Neural progenitor cell (in vitro differentiated cells): ENCODE measurements around the gene VIL1. TPM values are rescaled to one million over a fixed set of nuclear protein-coding genes. Genes with fewer than 3 reads are reported as not detected.
A peak's percentile ranks its signal among the peaks of the same experiment; 100 is the strongest.

Experiments
- DNase-seq: peaks from one replicate; pipeline ENCODE4 v3.0.0-alpha.2; 2016; ENCODE audit warnings: low spot score
- H2AFZ ChIP-seq: fragments of 200-600 bp; sonication (generic); replicated peaks from 2 replicates; pipeline ENCODE4 v1.6.1; 2016; ENCODE audit warnings: antibody characterized with exemption
- H3F3A ChIP-seq: fragments of 200-600 bp; sonication (generic); 2 replicates; pipeline ENCODE4 v1.6.1; 2016; ENCODE audit warnings: antibody characterized with exemption, low read depth
- H3K27ac ChIP-seq: fragments of 200-600 bp; sonication (generic); 2 replicates; pipeline ENCODE4 v1.5.1; 2016; ENCODE audit warnings: mild to moderate bottlenecking
- H3K27me3 ChIP-seq: fragments of 200-600 bp; sonication (generic); 2 replicates; pipeline ENCODE4 v1.6.1; 2016; ENCODE audit warnings: mild to moderate bottlenecking, moderate library complexity
- H3K36me3 ChIP-seq: fragments of 200-600 bp; sonication (generic); 2 replicates; pipeline ENCODE4 v1.5.1; 2016
- H3K4me1 ChIP-seq: fragments of 200-600 bp; sonication (generic); 2 replicates; pipeline ENCODE4 v1.6.1; 2016; ENCODE audit warnings: mixed run types
- H3K4me2 ChIP-seq: fragments of 200-600 bp; sonication (generic); 2 replicates; pipeline ENCODE4 v1.6.1; 2016
- H3K4me3 ChIP-seq: fragments of 200-600 bp; sonication (generic); 2 replicates; pipeline ENCODE4 v1.5.1; 2016
- H3K79me2 ChIP-seq: fragments of 200-600 bp; sonication (generic); 2 replicates; pipeline ENCODE4 v1.6.1; 2016; ENCODE audit warnings: low read depth
- H3K9ac ChIP-seq: fragments of 200-600 bp; sonication (generic); 2 replicates; pipeline ENCODE4 v1.6.1; 2016
- H3K9me3 ChIP-seq: fragments of 200-600 bp; sonication (generic); 2 replicates; pipeline ENCODE4 v1.5.1; 2016; ENCODE audit warnings: low read depth
- H4K20me1 ChIP-seq: fragments of 200-600 bp; sonication (generic); 2 replicates; pipeline ENCODE4 v1.6.1; 2016; ENCODE audit warnings: low read depth
- H3K27ac Mint-ChIP-seq: 3 replicates; pipeline ENCODE4 v1.8.0; 2021; ENCODE audit warnings: mixed read lengths
- H3K27me3 Mint-ChIP-seq: 2 replicates; pipeline ENCODE4 v1.8.0; 2022; ENCODE audit warnings: low read depth, mild to moderate bottlenecking, inconsistent platforms, moderate library complexity, mixed read lengths; ENCODE audit not compliant: insufficient read depth
- H3K36me3 Mint-ChIP-seq: 3 replicates; pipeline ENCODE4 v1.8.0; 2021; ENCODE audit warnings: mixed read lengths
- H3K4me1 Mint-ChIP-seq: 3 replicates; pipeline ENCODE4 v1.8.0; 2021; ENCODE audit warnings: mixed read lengths
- H3K4me3 Mint-ChIP-seq: 3 replicates; pipeline ENCODE4 v1.8.0; 2021; ENCODE audit warnings: mild to moderate bottlenecking, moderate library complexity, mixed read lengths
- H3K9me3 Mint-ChIP-seq: 3 replicates; pipeline ENCODE4 v1.8.0; 2020; ENCODE audit warnings: mixed read lengths
- CTCF ChIP-seq: fragments of 200-600 bp; sonication (generic); IDR thresholded peaks from 2 replicates; pipeline ENCODE4 v1.5.1; 2017; ENCODE audit warnings: antibody characterized with exemption, mild to moderate bottlenecking
- EZH2 ChIP-seq: fragments of 200-600 bp; sonication (generic); IDR thresholded peaks from 2 replicates; pipeline ENCODE4 v1.6.1; 2017; ENCODE audit warnings: antibody characterized with exemption, mild to moderate bottlenecking, moderate library complexity
- EZH2phosphoT487 ChIP-seq: fragments of 200-600 bp; sonication (generic); IDR thresholded peaks from 2 replicates; pipeline ENCODE4 v1.6.1; 2017; ENCODE audit warnings: antibody characterized with exemption
- total RNA-seq: library from RNA; depleted of rRNA; stranded (reverse); fragments of >200 nt; gene quantifications from 2 replicates; pipeline ENCODE4 v1.2.3, GENCODE V29; 2015; ENCODE audit warnings: low replicate concordance

Gene VIL1
- total RNA-seq, 1 donor from 2014 or later, result not detected

- H3F3A ChIP-seq, result no peaks in the 10 kb centered on the region
- no peak overlapping the region for H3K4me3 ChIP-seq
- H3K4me3 Mint-ChIP-seq, result no peak overlapping the region
- DNase-seq, result no peak
- peaks cover 9% of the 10 kb centered on the region for H3K4me1 Mint-ChIP-seq
- H3K36me3 ChIP-seq, result no peaks in the 10 kb centered on the region
- no peak for TF ChIP-seq CTCF
- peaks cover 5% of the 10 kb centered on the region for H3K27me3 Mint-ChIP-seq
- no peaks in the 10 kb centered on the region for H3K36me3 Mint-ChIP-seq
- H3K9me3 ChIP-seq, result no peaks in the 10 kb centered on the region
- no peaks in the 10 kb centered on the region for H4K20me1 ChIP-seq
- no peak overlapping the region for H3K4me2 ChIP-seq
- no peaks in the 10 kb centered on the region for H3K4me1 ChIP-seq
- no peak overlapping the region for H3K27ac ChIP-seq
- no peak overlapping the region for H3K9ac ChIP-seq
- no peaks in the 10 kb centered on the region for H3K27me3 ChIP-seq
- no peaks in the 10 kb centered on the region for H3K9me3 Mint-ChIP-seq
- H3K27ac Mint-ChIP-seq, result no peak overlapping the region
- H2AFZ ChIP-seq, result no peak overlapping the region
- no peaks in the 10 kb centered on the region for H3K79me2 ChIP-seq
These were observed 604 bp upstream of the VIL1 start for GRCh38 chr2:218418321-218418716.

GRCh38 chr2:218419630-218420216 is 800 bp downstream of the VIL1 start:
- Histone ChIP-seq H3K36me3 (no peaks in the 10 kb centered on the region), H3K27ac (no peak overlapping the region), H3K4me1 (no peaks in the 10 kb centered on the region), H2AFZ (peak overlapping the region; percentile 10), H3F3A (no peaks in the 10 kb centered on the region), H3K4me3 (no peak overlapping the region), H3K4me2 (no peak overlapping the region), H3K79me2 (no peaks in the 10 kb centered on the region), H3K27me3 (no peaks in the 10 kb centered on the region), H3K9me3 (no peaks in the 10 kb centered on the region), H3K9ac (no peak overlapping the region), H4K20me1 (no peaks in the 10 kb centered on the region)
- Mint-ChIP-seq H3K4me3 (no peak overlapping the region), H3K36me3 (no peaks in the 10 kb centered on the region), H3K27ac (no peak overlapping the region), H3K4me1 (peaks cover 15% of the 10 kb centered on the region), H3K27me3 (peaks cover 5% of the 10 kb centered on the region), H3K9me3 (no peaks in the 10 kb centered on the region)
- DNase-seq, result no peak
- TF ChIP-seq EZH2phosphoT487, result no peak
- no peak for TF ChIP-seq CTCF
- TF ChIP-seq EZH2, result no peak

GRCh38 chr2:218421027-218421426 is 2.1 kb downstream of the VIL1 start:
- H3K4me3 ChIP-seq, result no peak overlapping the region
- H2AFZ ChIP-seq, result no peak overlapping the region
- H3F3A ChIP-seq, result no peaks in the 10 kb centered on the region
- no peaks in the 10 kb centered on the region for H3K9me3 Mint-ChIP-seq
- no peaks in the 10 kb centered on the region for H4K20me1 ChIP-seq
- DNase-seq, result no peak
- H3K4me3 Mint-ChIP-seq, result peak overlapping the region; percentile 1
- no peak overlapping the region for H3K9ac ChIP-seq
- no peak overlapping the region for H3K27ac ChIP-seq
- no peaks in the 10 kb centered on the region for H3K4me1 ChIP-seq
- H3K79me2 ChIP-seq, result no peaks in the 10 kb centered on the region
- H3K27ac Mint-ChIP-seq, result peak overlapping the region; percentile 14
- H3K27me3 ChIP-seq, result no peaks in the 10 kb centered on the region
- peaks cover 5% of the 10 kb centered on the region for H3K27me3 Mint-ChIP-seq
- no peaks in the 10 kb centered on the region for H3K36me3 Mint-ChIP-seq
- no peaks in the 10 kb centered on the region for H3K9me3 ChIP-seq
- H3K4me1 Mint-ChIP-seq, result peaks cover 15% of the 10 kb centered on the region
- H3K4me2 ChIP-seq, result no peak overlapping the region
- no peaks in the 10 kb centered on the region for H3K36me3 ChIP-seq
- TF ChIP-seq EZH2phosphoT487 (no peak), EZH2 (no peak), CTCF (no peak)
